Activated CD8-positive, alpha-beta memory T cell treated with anti-CD3 and anti-CD28 coated beads, Interleukin-2, amount 50 U/mL, for 24 hours (primary cell): ENCODE results near the gene OPN1SW.

Source experiments
- DNase-seq: peaks from one replicate; pipeline ENCODE4 v3.0.0-alpha.2; 2020; ENCODE audit errors: extremely low read depth

OPN1SW gene

DNA sequence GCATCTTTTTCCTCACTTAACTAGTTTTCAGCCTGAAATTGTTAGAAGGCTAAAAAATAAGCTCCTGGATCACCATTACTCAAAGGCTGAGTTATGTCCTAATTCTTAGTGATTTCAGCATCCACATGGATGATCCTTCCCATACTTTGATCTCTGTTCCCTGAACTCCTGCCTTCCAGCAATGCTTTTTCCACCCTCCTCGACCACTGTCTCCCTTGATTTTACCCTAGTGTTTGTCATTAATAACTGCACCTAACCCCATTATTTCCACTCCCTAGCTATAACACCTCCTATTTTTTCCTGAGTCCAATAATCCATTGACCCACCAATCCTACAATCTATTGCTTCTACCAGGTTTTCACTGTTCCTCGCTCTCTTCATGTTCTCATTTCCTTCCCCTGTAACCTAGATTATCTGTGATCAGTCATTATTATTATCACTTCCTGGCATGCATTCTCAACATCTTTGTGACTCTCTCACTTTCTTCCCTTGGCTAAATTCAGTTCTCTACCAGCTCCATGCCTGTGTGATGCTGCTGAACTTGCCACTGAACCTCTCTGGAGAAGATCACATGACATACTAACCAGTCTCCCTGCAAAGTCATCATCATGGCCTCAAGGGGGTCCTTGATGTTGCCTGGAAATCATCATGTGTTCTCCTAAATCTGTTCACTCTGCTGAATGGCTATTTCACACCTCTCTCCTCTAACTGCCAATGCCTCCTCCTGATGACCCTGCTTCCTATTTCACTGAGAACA lies 42.9 kb downstream of the OPN1SW start:
- no peak for DNase-seq

DNA sequence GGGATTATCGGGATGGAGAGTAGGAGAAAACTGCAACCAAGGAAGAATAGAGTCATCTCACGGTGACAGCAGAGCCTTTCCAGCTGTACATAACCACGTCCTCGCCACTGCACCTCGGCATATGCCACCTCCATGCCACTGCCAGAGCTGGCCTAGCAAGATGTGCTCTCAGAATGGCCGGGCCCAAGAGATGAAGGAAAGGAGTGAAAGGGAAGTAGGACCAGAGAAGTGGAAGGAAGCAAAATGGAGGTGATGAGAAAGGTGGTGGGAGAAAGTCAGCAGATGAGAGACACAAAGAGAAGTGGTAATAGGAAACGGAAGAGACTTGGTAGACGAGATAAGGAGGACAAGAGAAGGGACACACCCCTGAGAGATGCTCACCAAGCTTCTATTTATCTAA lies 44.4 kb downstream of the OPN1SW start:
- DNase-seq, result no peak

DNA sequence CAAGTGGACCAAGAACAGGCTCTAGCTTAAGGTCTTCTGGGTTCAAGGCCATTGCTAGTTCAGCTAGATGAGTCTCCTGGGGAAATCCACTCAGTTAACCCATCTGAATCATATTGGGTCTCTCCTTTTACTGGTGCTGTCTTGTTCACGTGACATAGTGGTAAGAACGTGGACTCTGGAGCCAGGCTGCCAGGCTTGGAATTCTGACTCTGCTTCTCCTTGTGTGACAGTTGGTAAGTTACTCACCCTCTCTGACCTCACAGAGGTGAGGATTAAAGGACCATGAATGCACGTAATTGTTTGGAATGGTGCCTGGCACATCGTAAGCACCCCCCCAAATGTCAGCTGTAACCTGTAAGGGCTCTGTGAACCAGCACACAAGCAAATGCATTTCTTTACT lies 46.1 kb downstream of the OPN1SW start:
- no peak for DNase-seq

DNA sequence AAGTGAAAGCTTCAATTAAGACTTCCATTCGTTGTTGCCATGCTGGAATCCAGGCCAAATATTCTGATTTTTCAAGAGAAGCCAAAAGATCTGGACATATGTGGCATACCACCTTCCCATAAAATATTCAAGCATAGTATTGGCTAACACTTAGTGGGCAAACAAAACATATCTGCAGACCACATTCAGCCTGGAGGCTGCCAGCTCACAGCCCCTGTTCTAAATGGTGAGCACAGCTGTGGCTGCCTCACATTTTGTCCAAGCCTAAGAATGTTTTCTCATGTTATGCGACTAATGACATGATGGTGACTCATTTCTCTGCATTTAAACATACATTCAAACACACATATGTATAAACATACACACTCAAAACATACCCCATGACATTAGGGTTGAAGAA lies 47.0 kb downstream of the OPN1SW start:
- DNase-seq, result no peak

DNA sequence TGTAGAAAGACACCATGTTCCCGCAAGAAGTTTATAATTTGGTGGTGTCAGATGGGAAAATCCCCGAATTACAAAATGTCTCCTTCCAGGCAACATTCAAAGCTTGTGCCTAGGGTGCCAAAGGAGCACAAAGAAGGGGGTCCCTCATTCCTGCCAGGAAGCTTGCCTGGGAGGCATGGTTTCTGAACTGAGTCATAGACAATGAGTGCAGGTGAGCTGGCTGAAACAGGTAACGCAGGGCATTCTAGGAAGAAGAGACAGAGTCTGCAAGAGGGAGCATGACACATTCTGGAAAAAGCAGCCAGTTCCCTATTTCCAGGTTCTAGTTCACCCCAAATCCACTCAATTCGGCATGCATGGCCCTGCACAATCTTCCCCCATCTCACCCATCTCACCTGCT lies 48.4 kb downstream of the OPN1SW start:
- DNase-seq, result no peak

DNA sequence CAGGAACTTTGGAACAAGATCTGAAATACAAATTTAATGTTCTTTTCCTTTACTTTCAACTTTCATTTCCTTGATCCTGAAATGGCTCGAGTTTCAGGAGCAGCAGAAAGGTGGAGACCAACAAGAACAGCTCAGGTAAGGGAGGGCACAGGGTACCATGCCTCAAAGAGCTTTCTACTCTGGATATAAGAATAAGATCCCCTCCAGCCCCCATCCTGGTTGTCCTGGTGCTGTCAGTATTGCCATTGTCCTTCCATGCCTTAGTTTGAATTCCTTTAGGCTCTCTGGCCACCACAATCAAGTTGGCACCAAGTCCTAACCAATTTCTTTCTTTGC lies 48.9 kb downstream of the OPN1SW start:
- DNase-seq, result no peak

DNA sequence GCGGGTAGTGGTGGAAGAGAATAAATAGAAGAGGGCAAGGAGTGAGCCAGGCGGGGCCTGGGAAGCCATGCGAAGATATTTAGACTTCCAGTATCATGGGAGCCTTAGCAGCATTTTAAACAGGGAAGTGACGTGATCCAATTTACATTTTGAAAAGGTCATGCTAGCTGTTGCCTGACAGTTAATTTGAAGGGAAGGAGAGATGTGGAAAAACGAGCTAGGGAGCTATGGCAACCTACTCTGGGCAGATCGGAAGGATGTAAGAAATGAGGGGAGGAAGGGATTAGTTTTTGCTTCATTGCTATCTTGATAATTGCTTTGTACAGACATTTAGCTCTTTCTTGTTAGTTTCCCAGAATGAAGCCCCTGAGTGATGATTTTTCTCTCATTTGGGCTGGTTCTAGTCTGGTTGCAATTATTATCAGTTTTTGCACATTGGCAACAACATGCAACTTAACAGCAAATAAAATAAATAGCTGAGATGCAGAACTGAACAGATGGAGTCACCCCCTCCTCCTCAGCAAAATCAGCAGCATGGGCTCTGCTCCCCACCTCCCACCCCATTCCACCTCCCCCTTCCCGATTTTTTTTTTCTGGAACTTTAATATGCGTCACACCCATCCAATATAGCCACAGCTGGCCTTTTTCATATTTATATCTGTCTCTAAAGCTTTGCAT lies 49.4 kb downstream of the OPN1SW start:
- DNase-seq, result no peak

DNA sequence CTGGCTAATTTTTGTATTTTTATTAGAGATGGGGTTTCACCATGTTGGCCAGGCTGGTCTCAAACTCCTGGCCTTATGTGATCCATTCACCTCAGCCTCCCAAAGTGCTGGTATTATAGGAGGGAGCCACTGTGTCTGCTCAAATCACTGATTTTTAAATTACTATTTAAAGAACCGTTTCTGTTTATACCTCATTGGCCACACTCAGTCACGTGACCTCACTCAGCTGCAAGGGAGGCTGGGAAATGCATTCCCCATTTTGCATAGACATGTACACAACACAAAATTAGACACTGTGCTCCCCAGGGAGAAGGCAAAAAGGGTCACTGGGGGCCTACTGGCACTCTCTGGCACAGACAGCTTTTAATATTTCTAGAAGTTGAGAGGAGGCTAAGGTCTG lies 50.1 kb downstream of the OPN1SW start:
- DNase-seq, result no peak

DNA sequence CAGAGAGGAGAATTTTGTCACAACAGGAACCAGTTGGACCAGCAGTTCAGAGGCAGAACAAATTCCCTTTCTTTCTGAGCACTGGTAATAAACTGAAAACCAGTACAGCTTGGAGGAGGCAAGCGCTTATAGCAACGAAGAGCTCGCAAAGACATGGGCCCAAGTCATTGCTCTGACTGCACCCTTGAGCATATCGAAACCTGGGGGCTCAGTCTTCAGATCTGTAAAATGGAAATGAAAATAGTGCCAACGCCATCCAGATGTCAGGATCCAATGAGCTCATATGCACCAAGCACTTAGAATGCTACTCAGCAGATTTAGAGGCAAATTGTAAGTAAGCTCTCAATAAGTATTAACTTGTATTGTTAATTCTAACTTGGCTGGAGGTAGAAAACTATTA lies 50.9 kb downstream of the OPN1SW start:
- no peak for DNase-seq
